LHCN-M2 (cell line): ENCODE results near the gene TMCC1. TPM values are rescaled to one million over a fixed set of nuclear protein-coding genes. Genes with fewer than 3 reads are reported as not detected.

Experiments used
- DNase-seq: peaks from one replicate; pipeline ENCODE4 v3.0.0-alpha.2; 2012; ENCODE audit warnings: low read depth
- total RNA-seq: library from RNA; depleted of rRNA; stranded (reverse); fragments of >200 nt; gene quantifications from 2 replicates; pipeline ENCODE4 v1.2.3, GENCODE V29; 2014

The TMCC1 gene
- total RNA-seq, 1 experiment from 2014 or later = 12.0 TPM

DNA sequence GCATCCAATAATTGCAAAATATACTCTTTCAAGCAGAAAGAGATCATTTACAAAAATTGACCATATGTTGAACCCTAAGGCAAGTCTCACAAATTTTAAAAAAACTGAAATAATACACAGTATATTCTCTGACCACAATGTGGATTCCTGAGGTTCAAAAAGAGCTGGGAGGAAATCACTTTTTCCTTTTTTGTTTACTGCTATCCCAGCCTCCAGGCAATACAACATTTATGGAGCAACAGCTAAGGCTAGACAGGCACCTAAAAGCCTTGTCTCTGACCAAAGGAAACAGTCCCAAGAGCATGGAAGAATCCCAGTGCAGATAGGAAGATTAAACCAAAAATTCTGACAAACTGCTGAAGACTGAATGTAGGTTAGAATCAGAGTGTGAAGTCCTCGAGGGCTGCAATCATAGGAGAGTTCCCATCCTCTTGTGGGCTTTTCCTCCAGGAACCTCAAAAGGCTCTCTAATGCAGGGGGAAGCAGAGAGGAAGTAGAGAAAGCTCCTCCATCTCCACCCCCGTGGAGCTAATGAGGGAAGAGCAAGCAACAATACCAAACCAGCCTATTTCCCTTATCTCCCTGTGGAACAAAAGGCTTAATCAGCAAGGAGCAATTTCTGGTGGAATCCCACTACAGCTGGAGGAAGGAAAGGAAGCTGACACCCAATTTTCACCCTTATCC lies 57.0 kb downstream of the TMCC1 start:
- no peak for DNase-seq

- DNase-seq = no peak
Observed at GRCh38 chr3:129835198-129835597, 58.3 kb downstream of the TMCC1 start.

DNA sequence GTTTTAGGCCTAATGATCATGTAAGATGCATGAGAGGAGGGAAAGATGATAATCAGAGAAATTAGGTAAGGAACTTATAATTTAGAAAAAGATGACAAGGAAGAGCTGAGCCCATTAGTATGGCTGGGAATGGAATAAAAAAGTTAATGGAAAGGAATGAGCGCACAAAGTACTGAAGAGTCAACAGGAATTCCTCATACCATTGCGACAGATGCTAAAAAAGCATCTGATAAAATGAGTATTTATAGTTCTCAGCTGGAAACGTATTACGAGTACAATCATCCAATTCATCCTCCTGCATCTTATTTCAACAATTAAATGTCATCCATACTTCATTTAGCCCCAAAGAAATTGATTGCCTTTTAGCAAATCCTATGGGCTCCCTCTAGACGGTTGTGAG lies 58.9 kb downstream of the TMCC1 start:
- DNase-seq = no peak

- DNase-seq = peak; percentile 41
Observed at GRCh38 chr3:129831942-129832341, 61.6 kb downstream of the TMCC1 start.

DNA sequence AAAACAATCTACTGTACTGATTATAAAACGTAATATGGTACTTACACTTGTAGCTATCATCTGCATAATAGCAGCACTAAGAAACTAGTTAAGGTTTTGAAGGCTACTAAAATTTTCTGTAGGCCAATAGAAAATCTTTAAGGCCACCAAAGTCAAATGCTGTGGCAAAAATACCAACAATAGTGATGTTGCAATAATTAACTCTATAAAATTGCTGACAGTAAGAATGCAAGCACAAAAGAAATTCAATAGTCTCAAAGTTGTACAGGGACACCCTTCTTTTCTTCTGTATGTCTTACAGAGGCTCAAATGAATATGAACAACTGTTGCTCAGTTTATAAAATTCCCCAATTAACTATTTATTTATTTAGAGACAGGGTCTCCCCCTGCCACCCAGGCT lies 62.0 kb downstream of the TMCC1 start:
- no peak for DNase-seq

GRCh38 chr3:129829640-129830039 lies 63.9 kb downstream of the TMCC1 start:
- DNase-seq = peak; percentile 89

- DNase-seq = no peak
Observed at GRCh38 chr3:129827765-129828164, 65.7 kb downstream of the TMCC1 start.

GRCh38 chr3:129824926-129825541 lies 68.5 kb downstream of the TMCC1 start:
- DNase-seq = peak; percentile 34

GRCh38 chr3:129822679-129823078 lies 70.8 kb downstream of the TMCC1 start:
- DNase-seq = peak; percentile 19

- DNase-seq = no peak
Observed at GRCh38 chr3:129822241-129822640, 71.3 kb downstream of the TMCC1 start.

- no peak for DNase-seq
Observed at GRCh38 chr3:129820587-129820986, 72.9 kb downstream of the TMCC1 start.

- no peak for DNase-seq
Observed at GRCh38 chr3:129812589-129812988, 80.9 kb downstream of the TMCC1 start.

GRCh38 chr3:129809297-129809696 lies 84.2 kb downstream of the TMCC1 start:
- DNase-seq = no peak

DNA sequence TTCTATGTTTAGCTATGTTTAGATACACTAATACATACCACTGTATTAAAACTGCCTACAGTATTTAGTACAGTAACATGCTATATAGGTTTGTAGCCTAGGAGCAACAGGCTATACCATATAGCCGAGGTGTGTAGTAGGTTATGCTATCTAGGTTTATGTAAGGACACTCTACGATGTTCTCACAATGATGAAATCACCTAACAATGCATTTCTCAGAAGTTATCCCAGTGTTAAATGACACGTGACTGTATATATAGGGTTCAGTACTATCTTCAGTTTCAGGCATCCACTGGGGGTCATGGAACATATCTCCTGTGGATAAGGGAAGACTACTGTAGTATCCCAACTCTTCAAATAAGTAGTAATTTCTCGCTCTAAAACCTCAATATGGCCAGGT lies 97.4 kb downstream of the TMCC1 start:
- DNase-seq = no peak

GRCh38 chr3:129795186-129796010 lies 98.1 kb downstream of the TMCC1 start:
- peak; percentile 49 for DNase-seq

DNA sequence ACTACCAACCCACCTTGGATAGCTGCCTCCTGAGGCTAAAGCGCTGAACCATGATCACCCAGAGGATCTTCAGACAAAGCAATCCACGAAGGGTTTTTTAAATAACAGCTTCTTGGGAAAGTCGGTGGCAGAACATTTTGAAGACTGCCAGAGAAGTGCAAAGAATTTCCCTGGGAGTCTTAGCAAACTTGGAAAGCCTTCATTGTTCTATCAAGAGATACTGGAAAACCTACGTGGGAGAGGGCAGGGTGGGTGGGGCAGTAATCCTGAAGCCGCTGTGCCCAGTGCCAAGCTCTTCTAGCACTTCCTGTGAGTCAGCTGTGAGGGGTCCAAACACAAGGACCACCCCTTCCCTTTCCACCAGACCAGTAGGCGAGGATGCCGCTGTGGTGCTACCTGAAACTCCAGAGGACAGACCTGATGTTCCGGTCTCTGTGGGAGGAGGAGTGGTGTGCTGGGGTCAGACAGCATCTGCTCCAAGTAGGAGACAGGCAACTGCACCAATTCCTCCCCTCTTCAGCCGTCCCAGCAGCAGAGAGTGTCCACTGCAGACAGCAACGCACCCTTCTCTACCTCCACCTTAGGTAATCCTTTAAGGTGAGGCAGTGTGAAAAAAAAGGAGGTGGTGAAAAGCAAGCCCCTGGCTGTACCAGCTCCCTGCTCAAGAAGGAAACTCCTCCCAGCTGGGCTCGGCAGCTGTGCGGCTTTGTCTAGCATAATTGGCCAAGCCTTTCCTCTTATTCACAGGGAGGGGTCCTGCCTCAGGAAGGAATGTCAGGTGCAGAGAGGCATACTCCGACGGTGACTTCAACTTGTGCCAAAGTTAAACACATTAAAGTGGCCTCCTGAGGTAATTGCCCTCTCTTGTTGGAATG lies 99.0 kb downstream of the TMCC1 start:
- DNase-seq = peak; percentile 57

- peak; percentile 26 for DNase-seq
Observed at GRCh38 chr3:129793942-129794310, 99.6 kb downstream of the TMCC1 start.

GRCh38 chr3:129793319-129793718 lies 100.2 kb downstream of the TMCC1 start:
- peak; percentile 32 for DNase-seq

GRCh38 chr3:129783470-129783869 lies 110.0 kb downstream of the TMCC1 start:
- DNase-seq = no peak

DNA sequence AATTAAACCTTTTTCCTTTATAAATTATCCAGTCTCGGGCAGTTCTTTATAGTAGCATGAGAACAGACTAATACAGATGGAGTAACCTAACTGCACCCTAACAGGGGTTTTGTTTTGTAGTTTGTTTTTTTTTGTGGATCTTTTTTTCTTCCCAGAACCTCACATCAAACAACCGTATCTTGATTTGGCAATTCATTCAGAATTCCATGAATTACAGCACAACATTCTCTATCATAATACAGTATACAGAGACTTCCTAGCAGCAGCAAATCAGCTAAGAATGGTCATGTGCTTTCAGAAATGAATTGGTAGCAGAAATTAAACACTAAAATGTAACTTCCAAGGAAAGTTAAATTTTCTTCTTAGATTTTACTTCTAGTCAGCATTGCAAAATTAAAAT lies 114.6 kb downstream of the TMCC1 start:
- no peak for DNase-seq

- no peak for DNase-seq
Observed at GRCh38 chr3:129777806-129778205, 115.7 kb downstream of the TMCC1 start.

GRCh38 chr3:129775870-129776269 lies 117.6 kb downstream of the TMCC1 start:
- DNase-seq = no peak
